ENCODE measurements around the gene KLHDC9.

The KLHDC9 gene

GRCh38 chr1:161066694-161067093, 31.5 kb upstream of the KLHDC9 start:
- no peak overlapping the region for H3K27ac ChIP-seq (ENCODE audit: low read depth, low read length)
- WGBS, result 87% methylated on average over 3 of the region's 3 CpGs
- H3K27me3 ChIP-seq (ENCODE audit: insufficient read depth, low read length), result no peaks in the 10 kb centered on the region; the same call in 1 of the 2 replicates
- peaks cover 5% of the 10 kb centered on the region; the same call in 1 of the 2 replicates for H3K4me1 ChIP-seq (ENCODE audit: insufficient read depth, low read length)
- no peaks in the 10 kb centered on the region for H3K9me3 ChIP-seq (ENCODE audit: insufficient read depth, low read depth, low read length)
- no peak overlapping the region for H3K9ac ChIP-seq (ENCODE audit: low read depth, low read length)
- H3K36me3 ChIP-seq (ENCODE audit: insufficient read depth, low read length), result no peaks in the 10 kb centered on the region
- no peak overlapping the region for H3K4me3 ChIP-seq (ENCODE audit: low read length)

- Histone ChIP-seq H3K27me3 (ENCODE audit: insufficient read depth, low read length) (no peaks in the 10 kb centered on the region; the same call in 1 of the 2 replicates), H3K27ac (ENCODE audit: low read depth, low read length) (no peak overlapping the region), H3K9me3 (ENCODE audit: insufficient read depth, low read depth, low read length) (no peaks in the 10 kb centered on the region), H3K4me3 (ENCODE audit: low read length) (no peak overlapping the region), H3K36me3 (ENCODE audit: insufficient read depth, low read length) (no peaks in the 10 kb centered on the region), H3K9ac (ENCODE audit: low read depth, low read length) (no peak overlapping the region), H3K4me1 (ENCODE audit: insufficient read depth, low read length) (peaks cover 5% of the 10 kb centered on the region; the same call in 1 of the 2 replicates)
- WGBS, result 91% methylated on average over 10 of the region's 10 CpGs
Observed at GRCh38 chr1:161068306-161069234, 29.6 kb upstream of the KLHDC9 start.

GRCh38 chr1:161069241-161069640, 28.9 kb upstream of the KLHDC9 start:
- Histone ChIP-seq H3K36me3 (ENCODE audit: insufficient read depth, low read length) (no peaks in the 10 kb centered on the region), H3K9ac (ENCODE audit: low read depth, low read length) (no peak overlapping the region), H3K4me1 (ENCODE audit: insufficient read depth, low read length) (peaks cover under 1% of the 10 kb centered on the region; the same call in 1 of the 2 replicates), H3K27me3 (ENCODE audit: insufficient read depth, low read length) (no peaks in the 10 kb centered on the region; the same call in 1 of the 2 replicates), H3K4me3 (ENCODE audit: low read length) (no peak overlapping the region), H3K9me3 (ENCODE audit: insufficient read depth, low read depth, low read length) (no peaks in the 10 kb centered on the region), H3K27ac (ENCODE audit: low read depth, low read length) (no peak overlapping the region)
- WGBS, result 86% methylated on average over 9 of the region's 9 CpGs

GRCh38 chr1:161069731-161070270, 28.4 kb upstream of the KLHDC9 start, which contains the start of gene ARHGAP30:
TSS of gene ARHGAP30 (minus strand) at chr1:161069891. CDS start at chr1:161069624, 267 bp downstream.
- Histone ChIP-seq H3K27ac (ENCODE audit: low read depth, low read length) (no peak within 1 kb of the TSS), H3K9me3 (ENCODE audit: insufficient read depth, low read depth, low read length) (no peaks in the 10 kb centered on the region), H3K9ac (ENCODE audit: low read depth, low read length) (no peak within 1 kb of the TSS), H3K4me3 (ENCODE audit: low read length) (no peak within 1 kb of the TSS), H3K36me3 (ENCODE audit: insufficient read depth, low read length) (no peaks in the 10 kb centered on the region), H3K27me3 (ENCODE audit: insufficient read depth, low read length) (no peaks in the 10 kb centered on the region; the same call in 1 of the 2 replicates), H3K4me1 (ENCODE audit: insufficient read depth, low read length) (no peaks in the 10 kb centered on the region)
- WGBS, result 87% methylated on average over 9 of the region's 9 CpGs

GRCh38 chr1:161070761-161071160, 27.4 kb upstream of the KLHDC9 start:
- no peak overlapping the region for H3K9ac ChIP-seq (ENCODE audit: low read depth, low read length)
- H3K27ac ChIP-seq (ENCODE audit: low read depth, low read length), result no peak overlapping the region
- H3K36me3 ChIP-seq (ENCODE audit: insufficient read depth, low read length), result no peaks in the 10 kb centered on the region
- no peaks in the 10 kb centered on the region for H3K9me3 ChIP-seq (ENCODE audit: insufficient read depth, low read depth, low read length)
- H3K4me1 ChIP-seq (ENCODE audit: insufficient read depth, low read length), result no peaks in the 10 kb centered on the region
- WGBS, result 94% methylated on average over 4 of the region's 4 CpGs
- H3K27me3 ChIP-seq (ENCODE audit: insufficient read depth, low read length), result no peaks in the 10 kb centered on the region; the same call in 1 of the 2 replicates
- no peak overlapping the region for H3K4me3 ChIP-seq (ENCODE audit: low read length)

GRCh38 chr1:161071886-161072371, 26.2 kb upstream of the KLHDC9 start:
- no peak overlapping the region for H3K4me3 ChIP-seq (ENCODE audit: low read length)
- WGBS, result 78% methylated on average over 9 of the region's 9 CpGs
- H3K9me3 ChIP-seq (ENCODE audit: insufficient read depth, low read depth, low read length), result no peaks in the 10 kb centered on the region
- no peaks in the 10 kb centered on the region for H3K4me1 ChIP-seq (ENCODE audit: insufficient read depth, low read length)
- H3K27me3 ChIP-seq (ENCODE audit: insufficient read depth, low read length), result no peaks in the 10 kb centered on the region; the same call in 1 of the 2 replicates
- no peaks in the 10 kb centered on the region for H3K36me3 ChIP-seq (ENCODE audit: insufficient read depth, low read length)
- no peak overlapping the region for H3K27ac ChIP-seq (ENCODE audit: low read depth, low read length)
- H3K9ac ChIP-seq (ENCODE audit: low read depth, low read length), result no peak overlapping the region

- WGBS, result 94% methylated on average over 19 of the region's 19 CpGs
- H3K27ac ChIP-seq (ENCODE audit: low read depth, low read length), result no peak overlapping the region
- H3K36me3 ChIP-seq (ENCODE audit: insufficient read depth, low read length), result no peaks in the 10 kb centered on the region
- no peak overlapping the region for H3K9ac ChIP-seq (ENCODE audit: low read depth, low read length)
- no peaks in the 10 kb centered on the region for H3K27me3 ChIP-seq (ENCODE audit: insufficient read depth, low read length)
- H3K9me3 ChIP-seq (ENCODE audit: insufficient read depth, low read depth, low read length), result no peaks in the 10 kb centered on the region
- H3K4me1 ChIP-seq (ENCODE audit: insufficient read depth, low read length), result no peaks in the 10 kb centered on the region
- no peak overlapping the region for H3K4me3 ChIP-seq (ENCODE audit: low read length)
Observed at GRCh38 chr1:161072751-161073449, 25.3 kb upstream of the KLHDC9 start.

- no peak overlapping the region for H3K9ac ChIP-seq (ENCODE audit: low read depth, low read length)
- WGBS, result 72% methylated on average over 7 of the region's 7 CpGs
Observed at GRCh38 chr1:161073474-161074121, 24.6 kb upstream of the KLHDC9 start.

GRCh38 chr1:161074676-161075368, 23.3 kb upstream of the KLHDC9 start:
- Histone ChIP-seq H3K27me3 (ENCODE audit: insufficient read depth, low read length) (no peaks in the 10 kb centered on the region), H3K4me3 (ENCODE audit: low read length) (no peak overlapping the region), H3K36me3 (ENCODE audit: insufficient read depth, low read length) (no peaks in the 10 kb centered on the region), H3K9ac (ENCODE audit: low read depth, low read length) (no peak overlapping the region), H3K27ac (ENCODE audit: low read depth, low read length) (no peak overlapping the region), H3K4me1 (ENCODE audit: insufficient read depth, low read length) (no peaks in the 10 kb centered on the region), H3K9me3 (ENCODE audit: insufficient read depth, low read depth, low read length) (no peaks in the 10 kb centered on the region)
- 87% methylated on average over 12 of the region's 12 CpGs for WGBS

More at GRCh38 chr1:161073474-161074121, 24.6 kb upstream of the KLHDC9 start:
- Histone ChIP-seq H3K4me1 (ENCODE audit: insufficient read depth, low read length) (no peaks in the 10 kb centered on the region), H3K9me3 (ENCODE audit: insufficient read depth, low read depth, low read length) (no peaks in the 10 kb centered on the region), H3K4me3 (ENCODE audit: low read length) (no peak overlapping the region), H3K36me3 (ENCODE audit: insufficient read depth, low read length) (no peaks in the 10 kb centered on the region), H3K27ac (ENCODE audit: low read depth, low read length) (no peak overlapping the region), H3K27me3 (ENCODE audit: insufficient read depth, low read length) (no peaks in the 10 kb centered on the region)

GRCh38 chr1:161076410-161076809, 21.8 kb upstream of the KLHDC9 start:
- no peaks in the 10 kb centered on the region for H3K27me3 ChIP-seq (ENCODE audit: insufficient read depth, low read length)
- H3K27ac ChIP-seq (ENCODE audit: low read depth, low read length), result no peak overlapping the region
- H3K9me3 ChIP-seq (ENCODE audit: insufficient read depth, low read depth, low read length), result no peaks in the 10 kb centered on the region
- no peak overlapping the region for H3K9ac ChIP-seq (ENCODE audit: low read depth, low read length)
- no peaks in the 10 kb centered on the region for H3K4me1 ChIP-seq (ENCODE audit: insufficient read depth, low read length)
- H3K4me3 ChIP-seq (ENCODE audit: low read length), result no peak overlapping the region
- H3K36me3 ChIP-seq (ENCODE audit: insufficient read depth, low read length), result no peaks in the 10 kb centered on the region

Data from HUES64 (cell line).